Hypothalamus (tissue), 51 donors: ENCODE data around the gene APBA1.
"Not testable (repeated sequence)": the region's sequence is repeated elsewhere in the genome, so short reads cannot be mapped to it uniquely, and the experiment has no call there.

Experiments used
- DNase-seq, 51 donors: peaks; one replicate each; lab custom pipeline; 2025; lab: John Stamatoyannopoulos, UW

The APBA1 gene

GRCh38 chr9:69421908-69422801 is 250.0 kb downstream of the APBA1 start:
- peak in 41 of 51 donors; percentile 11 to 83 (median 44) for DNase-seq

GRCh38 chr9:69420611-69421270 is 251.4 kb downstream of the APBA1 start:
- no peak for DNase-seq

- peak in 39 of 51 donors; percentile 8 to 69 (median 43) for DNase-seq
Measured at GRCh38 chr9:69412741-69413150, 259.4 kb downstream of the APBA1 start.

GRCh38 chr9:69411931-69412740 is 260.0 kb downstream of the APBA1 start:
- no peak for DNase-seq

- DNase-seq: no peak
Measured at GRCh38 chr9:69411246-69411645, 260.9 kb downstream of the APBA1 start.

- DNase-seq: not testable (repeated sequence)
Measured at GRCh38 chr9:69409936-69410335, 262.2 kb downstream of the APBA1 start.

- DNase-seq: no peak
Measured at GRCh38 chr9:69400470-69400869, 271.7 kb downstream of the APBA1 start.

- peak in 13 of 51 donors; percentile 4 to 58 (median 34) for DNase-seq
Measured at GRCh38 chr9:69397384-69398214, 274.6 kb downstream of the APBA1 start.

- no peak for DNase-seq
Measured at GRCh38 chr9:69396759-69397158, 275.4 kb downstream of the APBA1 start.

- DNase-seq: peak in 26 of 51 donors; percentile 3 to 77 (median 32)
Measured at GRCh38 chr9:69395718-69396117, 276.5 kb downstream of the APBA1 start.

- DNase-seq: no peak
Measured at GRCh38 chr9:69393425-69393824, 278.7 kb downstream of the APBA1 start.

GRCh38 chr9:69392826-69393225 is 279.3 kb downstream of the APBA1 start:
- no peak for DNase-seq

- peak in 24 of 51 donors; percentile 5 to 63 (median 34) for DNase-seq
Measured at GRCh38 chr9:69391946-69392345, 280.2 kb downstream of the APBA1 start.

GRCh38 chr9:69391487-69391886 is 280.7 kb downstream of the APBA1 start:
- DNase-seq: no peak

- no peak for DNase-seq
Measured at GRCh38 chr9:69389437-69389995, 282.7 kb downstream of the APBA1 start.

GRCh38 chr9:69388596-69388995 is 283.6 kb downstream of the APBA1 start:
- DNase-seq: no peak

- DNase-seq: no peak
Measured at GRCh38 chr9:69386651-69387050, 285.5 kb downstream of the APBA1 start.

- DNase-seq: no peak
Measured at GRCh38 chr9:69385581-69386033, 286.6 kb downstream of the APBA1 start.

GRCh38 chr9:69382135-69382534 is 290.0 kb downstream of the APBA1 start:
- DNase-seq: no peak

- no peak for DNase-seq
Measured at GRCh38 chr9:69380811-69381210, 291.4 kb downstream of the APBA1 start.
